WTC11 (cell line): ENCODE data around the gene RNF169. TPM values are rescaled to one million over a fixed set of nuclear protein-coding genes. Genes with fewer than 3 reads are reported as not detected.

Experiments
- ATAC-seq: fragments of 200-7000 bp; cut with Tn5 transposase; 2 replicates; pipeline ENCODE4 v1.10.0; 2021; ENCODE audit warnings: mild to moderate bottlenecking, moderate library complexity
- CTCF ChIA-PET: fragments of 300-600 bp; sonication (Branson Sonifier 250); formaldehyde crosslinking; loops from one replicate; lab custom pipeline; 2021; ENCODE audit warnings: antibody characterized with exemption; lab: Charles Lee
- POLR2A ChIA-PET: fragments of 350-600 bp; sonication (Branson Sonifier 250); formaldehyde crosslinking; loops from one replicate; lab custom pipeline; 2021; ENCODE audit warnings: antibody characterized with exemption; lab: Charles Lee
- DNase-seq: peaks from one replicate; pipeline ENCODE4 v3.0.0; 2021; ENCODE audit warnings: low spot score
- H3K27ac Mint-ChIP-seq: 2 replicates; pipeline ENCODE4 v1.8.0; 2021; ENCODE audit warnings: mixed read lengths
- H3K27me3 Mint-ChIP-seq: 2 replicates; pipeline ENCODE4 v1.8.0; 2021; ENCODE audit warnings: low read depth, mild to moderate bottlenecking, moderate library complexity, mixed read lengths
- H3K36me3 Mint-ChIP-seq: 2 replicates; pipeline ENCODE4 v1.8.0; 2021; ENCODE audit warnings: mixed read lengths
- H3K4me1 Mint-ChIP-seq: 2 replicates; pipeline ENCODE4 v1.8.0; 2022; ENCODE audit warnings: mixed read lengths
- H3K4me3 Mint-ChIP-seq: 2 replicates; pipeline ENCODE4 v1.8.0; 2021; ENCODE audit warnings: mild to moderate bottlenecking, moderate library complexity, mixed read lengths
- H3K9me3 Mint-ChIP-seq: 2 replicates; pipeline ENCODE4 v1.8.0; 2021; ENCODE audit warnings: mixed read lengths
- FOXK1 ChIP-seq: sonication (generic); formaldehyde crosslinking; IDR thresholded peaks from 2 replicates; pipeline ENCODE4 v1.8.0; 2022; ENCODE audit warnings: mild to moderate bottlenecking, moderate library complexity, missing genetic modification reagents
- HMGA2 ChIP-seq: fragments of 250-450 bp; sonication (Bioruptor Pico); IDR thresholded peaks from 2 replicates; pipeline ENCODE4 v1.4.0; 2021; ENCODE audit warnings: mild to moderate bottlenecking, moderate library complexity
- HMGXB4 ChIP-seq: sonication (generic); formaldehyde crosslinking; IDR thresholded peaks from 2 replicates; pipeline ENCODE4 v1.8.1; 2023; ENCODE audit warnings: mild to moderate bottlenecking, moderate library complexity, missing genetic modification reagents
- MLX ChIP-seq: sonication (generic); formaldehyde crosslinking; IDR thresholded peaks from 2 replicates; pipeline ENCODE4 v1.8.1; 2023; ENCODE audit warnings: mild to moderate bottlenecking, missing genetic modification reagents, moderate library complexity
- MYBL2 ChIP-seq: sonication (generic); formaldehyde crosslinking; IDR thresholded peaks from 2 replicates; pipeline ENCODE4 v1.8.1; 2023; ENCODE audit warnings: mild to moderate bottlenecking, moderate library complexity, missing genetic modification reagents
- TCF7 ChIP-seq: sonication (generic); formaldehyde crosslinking; IDR thresholded peaks from 2 replicates; pipeline ENCODE4 v1.8.0; 2022; ENCODE audit warnings: mild to moderate bottlenecking, low read depth, missing genetic modification reagents, moderate library complexity
- TEAD4 ChIP-seq: sonication (generic); formaldehyde crosslinking; IDR thresholded peaks from 2 replicates; pipeline ENCODE4 v1.8.0; 2022; ENCODE audit warnings: mild to moderate bottlenecking, missing genetic modification reagents
- ZNF281 ChIP-seq: sonication (generic); formaldehyde crosslinking; IDR thresholded peaks from 2 replicates; pipeline ENCODE4 v1.8.0; 2023; ENCODE audit warnings: mild to moderate bottlenecking, missing genetic modification reagents
- total RNA-seq: library from RNA; stranded (reverse); gene quantifications from 3 replicates; pipeline ENCODE4 v1.2.3, GENCODE V29; 2021
- TF ChIP-seq, protein P1 (sequence below): sonication (generic); formaldehyde crosslinking; IDR thresholded peaks from 2 replicates; pipeline ENCODE4 v1.8.1; 2023; ENCODE audit warnings: mild to moderate bottlenecking, missing genetic modification reagents
- TF ChIP-seq, protein P2 (sequence below): sonication (generic); formaldehyde crosslinking; IDR thresholded peaks from 2 replicates; pipeline ENCODE4 v1.8.1; 2023; ENCODE audit warnings: mild to moderate bottlenecking, missing genetic modification reagents, moderate library complexity
- TF ChIP-seq, protein P3 (sequence below): fragments of 250-450 bp; sonication (Bioruptor Pico); IDR thresholded peaks from 2 replicates; pipeline ENCODE4 v1.9.0; 2021; ENCODE audit warnings: mild to moderate bottlenecking, borderline replicate concordance
- TF ChIP-seq, protein P4 (sequence below): sonication (generic); formaldehyde crosslinking; IDR thresholded peaks from 2 replicates; pipeline ENCODE4 v1.8.0; 2023; ENCODE audit warnings: missing genetic modification reagents, mild to moderate bottlenecking, borderline replicate concordance

The RNF169 gene
- total RNA-seq, 1 experiment from 2014 or later, result 13.6 TPM

GRCh38 chr11:74731301-74732094 is 17.2 kb upstream of the RNF169 start, which contains the start of gene CHRDL2:
Gene CHRDL2 (minus strand): TSS chr11:74731426. CDS start chr11:74730888, 538 bp downstream.
- DNase-seq (peak; percentile 38), ATAC-seq (peak; percentile 62)
- peaks cover 14% of the 10 kb centered on the region for H3K4me1 Mint-ChIP-seq
- POLR2A ChIA-PET, result interaction anchor here (1.2 kb wide), 1 partner anchor 17 kb away, joined by 3 read pairs; the partner anchor contains the start of gene RNF169
- H3K27ac Mint-ChIP-seq, result no peak within 1 kb of the TSS
- CTCF ChIA-PET, result interaction anchor here (0.5 to 2.1 kb wide), 6 partner anchors 11 to 239 kb away, joined by 3 to 19 read pairs (median 4); no protein-coding TSS in a partner anchor
- peaks cover 81% of the 10 kb centered on the region for H3K27me3 Mint-ChIP-seq
- TF ChIP-seq TCF7 (CRISPR knock-in tag), result no peak
- 0 out of 2 replicates have a peak, but pooled peaks have one; percentile 27 for TF ChIP-seq HMGXB4 (CRISPR knock-in tag)
- no peaks in the 10 kb centered on the region for H3K36me3 Mint-ChIP-seq
- no peaks in the 10 kb centered on the region for H3K9me3 Mint-ChIP-seq
- peak within 1 kb of the TSS; percentile 82 for H3K4me3 Mint-ChIP-seq

GRCh38 chr11:74734559-74734925 is 14.1 kb upstream of the RNF169 start:
- TF ChIP-seq, protein P1, sequence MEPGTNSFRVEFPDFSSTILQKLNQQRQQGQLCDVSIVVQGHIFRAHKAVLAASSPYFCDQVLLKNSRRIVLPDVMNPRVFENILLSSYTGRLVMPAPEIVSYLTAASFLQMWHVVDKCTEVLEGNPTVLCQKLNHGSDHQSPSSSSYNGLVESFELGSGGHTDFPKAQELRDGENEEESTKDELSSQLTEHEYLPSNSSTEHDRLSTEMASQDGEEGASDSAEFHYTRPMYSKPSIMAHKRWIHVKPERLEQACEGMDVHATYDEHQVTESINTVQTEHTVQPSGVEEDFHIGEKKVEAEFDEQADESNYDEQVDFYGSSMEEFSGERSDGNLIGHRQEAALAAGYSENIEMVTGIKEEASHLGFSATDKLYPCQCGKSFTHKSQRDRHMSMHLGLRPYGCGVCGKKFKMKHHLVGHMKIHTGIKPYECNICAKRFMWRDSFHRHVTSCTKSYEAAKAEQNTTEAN (CRISPR knock-in tag), result no peak
- TF ChIP-seq, protein P2, sequence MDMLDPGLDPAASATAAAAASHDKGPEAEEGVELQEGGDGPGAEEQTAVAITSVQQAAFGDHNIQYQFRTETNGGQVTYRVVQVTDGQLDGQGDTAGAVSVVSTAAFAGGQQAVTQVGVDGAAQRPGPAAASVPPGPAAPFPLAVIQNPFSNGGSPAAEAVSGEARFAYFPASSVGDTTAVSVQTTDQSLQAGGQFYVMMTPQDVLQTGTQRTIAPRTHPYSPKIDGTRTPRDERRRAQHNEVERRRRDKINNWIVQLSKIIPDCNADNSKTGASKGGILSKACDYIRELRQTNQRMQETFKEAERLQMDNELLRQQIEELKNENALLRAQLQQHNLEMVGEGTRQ (CRISPR knock-in tag), result no peak
- TF ChIP-seq, protein P3, sequence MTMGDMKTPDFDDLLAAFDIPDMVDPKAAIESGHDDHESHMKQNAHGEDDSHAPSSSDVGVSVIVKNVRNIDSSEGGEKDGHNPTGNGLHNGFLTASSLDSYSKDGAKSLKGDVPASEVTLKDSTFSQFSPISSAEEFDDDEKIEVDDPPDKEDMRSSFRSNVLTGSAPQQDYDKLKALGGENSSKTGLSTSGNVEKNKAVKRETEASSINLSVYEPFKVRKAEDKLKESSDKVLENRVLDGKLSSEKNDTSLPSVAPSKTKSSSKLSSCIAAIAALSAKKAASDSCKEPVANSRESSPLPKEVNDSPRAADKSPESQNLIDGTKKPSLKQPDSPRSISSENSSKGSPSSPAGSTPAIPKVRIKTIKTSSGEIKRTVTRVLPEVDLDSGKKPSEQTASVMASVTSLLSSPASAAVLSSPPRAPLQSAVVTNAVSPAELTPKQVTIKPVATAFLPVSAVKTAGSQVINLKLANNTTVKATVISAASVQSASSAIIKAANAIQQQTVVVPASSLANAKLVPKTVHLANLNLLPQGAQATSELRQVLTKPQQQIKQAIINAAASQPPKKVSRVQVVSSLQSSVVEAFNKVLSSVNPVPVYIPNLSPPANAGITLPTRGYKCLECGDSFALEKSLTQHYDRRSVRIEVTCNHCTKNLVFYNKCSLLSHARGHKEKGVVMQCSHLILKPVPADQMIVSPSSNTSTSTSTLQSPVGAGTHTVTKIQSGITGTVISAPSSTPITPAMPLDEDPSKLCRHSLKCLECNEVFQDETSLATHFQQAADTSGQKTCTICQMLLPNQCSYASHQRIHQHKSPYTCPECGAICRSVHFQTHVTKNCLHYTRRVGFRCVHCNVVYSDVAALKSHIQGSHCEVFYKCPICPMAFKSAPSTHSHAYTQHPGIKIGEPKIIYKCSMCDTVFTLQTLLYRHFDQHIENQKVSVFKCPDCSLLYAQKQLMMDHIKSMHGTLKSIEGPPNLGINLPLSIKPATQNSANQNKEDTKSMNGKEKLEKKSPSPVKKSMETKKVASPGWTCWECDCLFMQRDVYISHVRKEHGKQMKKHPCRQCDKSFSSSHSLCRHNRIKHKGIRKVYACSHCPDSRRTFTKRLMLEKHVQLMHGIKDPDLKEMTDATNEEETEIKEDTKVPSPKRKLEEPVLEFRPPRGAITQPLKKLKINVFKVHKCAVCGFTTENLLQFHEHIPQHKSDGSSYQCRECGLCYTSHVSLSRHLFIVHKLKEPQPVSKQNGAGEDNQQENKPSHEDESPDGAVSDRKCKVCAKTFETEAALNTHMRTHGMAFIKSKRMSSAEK (CRISPR knock-in tag), result no peak
- TF ChIP-seq HMGXB4 (CRISPR knock-in tag) (no peak), TEAD4 (CRISPR knock-in tag) (no peak), MYBL2 (CRISPR knock-in tag) (no peak), HMGA2 (CRISPR knock-in tag) (no peak), MLX (CRISPR knock-in tag) (no peak), ZNF281 (CRISPR knock-in tag) (no peak), FOXK1 (no peak)
- TF ChIP-seq, protein P4, sequence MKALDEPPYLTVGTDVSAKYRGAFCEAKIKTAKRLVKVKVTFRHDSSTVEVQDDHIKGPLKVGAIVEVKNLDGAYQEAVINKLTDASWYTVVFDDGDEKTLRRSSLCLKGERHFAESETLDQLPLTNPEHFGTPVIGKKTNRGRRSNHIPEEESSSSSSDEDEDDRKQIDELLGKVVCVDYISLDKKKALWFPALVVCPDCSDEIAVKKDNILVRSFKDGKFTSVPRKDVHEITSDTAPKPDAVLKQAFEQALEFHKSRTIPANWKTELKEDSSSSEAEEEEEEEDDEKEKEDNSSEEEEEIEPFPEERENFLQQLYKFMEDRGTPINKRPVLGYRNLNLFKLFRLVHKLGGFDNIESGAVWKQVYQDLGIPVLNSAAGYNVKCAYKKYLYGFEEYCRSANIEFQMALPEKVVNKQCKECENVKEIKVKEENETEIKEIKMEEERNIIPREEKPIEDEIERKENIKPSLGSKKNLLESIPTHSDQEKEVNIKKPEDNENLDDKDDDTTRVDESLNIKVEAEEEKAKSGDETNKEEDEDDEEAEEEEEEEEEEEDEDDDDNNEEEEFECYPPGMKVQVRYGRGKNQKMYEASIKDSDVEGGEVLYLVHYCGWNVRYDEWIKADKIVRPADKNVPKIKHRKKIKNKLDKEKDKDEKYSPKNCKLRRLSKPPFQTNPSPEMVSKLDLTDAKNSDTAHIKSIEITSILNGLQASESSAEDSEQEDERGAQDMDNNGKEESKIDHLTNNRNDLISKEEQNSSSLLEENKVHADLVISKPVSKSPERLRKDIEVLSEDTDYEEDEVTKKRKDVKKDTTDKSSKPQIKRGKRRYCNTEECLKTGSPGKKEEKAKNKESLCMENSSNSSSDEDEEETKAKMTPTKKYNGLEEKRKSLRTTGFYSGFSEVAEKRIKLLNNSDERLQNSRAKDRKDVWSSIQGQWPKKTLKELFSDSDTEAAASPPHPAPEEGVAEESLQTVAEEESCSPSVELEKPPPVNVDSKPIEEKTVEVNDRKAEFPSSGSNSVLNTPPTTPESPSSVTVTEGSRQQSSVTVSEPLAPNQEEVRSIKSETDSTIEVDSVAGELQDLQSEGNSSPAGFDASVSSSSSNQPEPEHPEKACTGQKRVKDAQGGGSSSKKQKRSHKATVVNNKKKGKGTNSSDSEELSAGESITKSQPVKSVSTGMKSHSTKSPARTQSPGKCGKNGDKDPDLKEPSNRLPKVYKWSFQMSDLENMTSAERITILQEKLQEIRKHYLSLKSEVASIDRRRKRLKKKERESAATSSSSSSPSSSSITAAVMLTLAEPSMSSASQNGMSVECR (CRISPR knock-in tag), result no peak
- CTCF ChIA-PET, result interaction anchor here (1.2 to 3.3 kb wide), 3 partner anchors 8 to 40 kb away, joined by 3 to 19 read pairs (median 6); no protein-coding TSS in a partner anchor
- H3K36me3 Mint-ChIP-seq, result no peaks in the 10 kb centered on the region

More at GRCh38 chr11:74734559-74734925, 14.1 kb upstream of the RNF169 start:
- no peaks in the 10 kb centered on the region for H3K9me3 Mint-ChIP-seq
- H3K4me1 Mint-ChIP-seq, result peaks cover 14% of the 10 kb centered on the region
- H3K27ac Mint-ChIP-seq, result no peak overlapping the region
- POLR2A ChIA-PET, result interaction anchor here (0.6 to 0.7 kb wide), 2 partner anchors 158 to 989 kb away, joined by 3 read pairs; no protein-coding TSS in a partner anchor
- no peak overlapping the region for H3K4me3 Mint-ChIP-seq
- H3K27me3 Mint-ChIP-seq, result peaks cover 57% of the 10 kb centered on the region
- DNase-seq (no peak), ATAC-seq (no peak)
